SK-N-MC (cell line): ENCODE results near the gene ITGA4.

ENCODE experiments used
- EZH2 ChIP-seq: fragments of 200-600 bp; sonication (generic); IDR thresholded peaks from one replicate; pipeline ENCODE4 v1.6.1; 2017; ENCODE audit warnings: antibody characterized with exemption
- POLR2AphosphoS5 ChIP-seq: IDR thresholded peaks from 2 replicates; pipeline ENCODE4 v1.6.1; 2012; ENCODE audit warnings: mild to moderate bottlenecking, low read depth, low read length, borderline replicate concordance

- TF ChIP-seq EZH2, result no peak
- no peak for TF ChIP-seq POLR2AphosphoS5
Observed at GRCh38 chr2:181484851-181485637, 27.9 kb downstream of the ITGA4 start.
